HCT116 (cell line): ENCODE measurements around the gene B4GALNT4. TPM values are rescaled to one million over a fixed set of nuclear protein-coding genes. Genes with fewer than 3 reads are reported as not detected.

Source experiments
- ATAC-seq: fragments of 200-7000 bp; cut with Tn5 transposase; 2 replicates; pipeline ENCODE4 v1.9.1; 2020; ENCODE audit warnings: mild to moderate bottlenecking, moderate library complexity
- BruUV-seq: library from RNA; stranded (reverse); fragments of 400-500 nt; replicated peaks from 2 replicates; lab custom pipeline; 2021; lab: Mats Ljungman, UMichigan
- CTCF ChIA-PET: fragments of 300-600 bp; sonication (Branson Sonifier 250); formaldehyde crosslinking; loops from one replicate; lab custom pipeline; 2021; ENCODE audit warnings: antibody characterized with exemption; lab: Charles Lee
- POLR2A ChIA-PET: fragments of 300-600, 350-600 bp; sonication (Branson Sonifier 250); formaldehyde crosslinking; loops from one replicate; lab custom pipeline; 2021; ENCODE audit warnings: antibody characterized with exemption; lab: Charles Lee
- RAD21 ChIA-PET, 2 experiments: fragments of 300-600 bp; sonication (Branson Sonifier 250); formaldehyde crosslinking; loops; one replicate each; lab custom pipeline; 2023; ENCODE audit warnings: low total read pairs in 2 of 2; ENCODE audit not compliant: uncharacterized antibody in 2 of 2, unreplicated experiment in 2 of 2, low non-redundant PET in 1 of 2; lab: Charles Lee
- DNase-seq: peaks from one replicate; pipeline ENCODE4 v3.0.0-alpha.2; 2010; ENCODE audit warnings: low read depth, low spot score
- H2AFZ ChIP-seq: fragments of 200-600 bp; shearing (Covaris generic), sonication (generic); 2 replicates; pipeline ENCODE4 v1.6.1; 2017; ENCODE audit warnings: low read depth, mixed run types, mixed read lengths, antibody characterized with exemption, low read length; ENCODE audit not compliant: poor library complexity, severe bottlenecking
- H3K27ac ChIP-seq: 2 replicates; pipeline ENCODE4 v1.5.1; 2012; ENCODE audit warnings: low read depth, low read length
- H3K27me3 ChIP-seq: fragments of 200-600 bp; sonication (generic); 2 replicates; pipeline ENCODE4 v1.6.1; 2016; ENCODE audit warnings: mixed run types, low read length, mixed read lengths; ENCODE audit not compliant: insufficient read depth
- H3K36me3 ChIP-seq, 2 experiments: fragments of 200-500 bp in 1 of 2; fragments of 200-600 bp in 1 of 2; sonication (Bioruptor generic) in 1 of 2; sonication (generic) in 1 of 2; 2 replicates each; pipeline versions ENCODE4 v1.5.1 to v1.6.1; 2014 to 2016; ENCODE audit warnings: low read length in 2 of 2, inconsistent platforms in 1 of 2, mixed read lengths in 1 of 2, mixed run types in 1 of 2; ENCODE audit not compliant: insufficient read depth in 2 of 2, control insufficient read depth in 1 of 2
- H3K4me1 ChIP-seq, 2 experiments: fragments of 200-600 bp in 1 of 2; sonication (generic) in 1 of 2; 2 replicates each; pipeline versions ENCODE4 v1.5.1 to v1.6.1; 2012 to 2017; ENCODE audit warnings: low read length in 2 of 2, inconsistent platforms in 1 of 2, mild to moderate bottlenecking in 1 of 2, mixed read lengths in 1 of 2, mixed run types in 1 of 2, moderate library complexity in 1 of 2; ENCODE audit not compliant: insufficient read depth in 2 of 2, control insufficient read depth in 1 of 2
- H3K4me2 ChIP-seq: fragments of 200-600 bp; sonication (generic); 2 replicates; pipeline ENCODE4 v1.6.1; 2017; ENCODE audit warnings: mixed run types, low read length, mixed read lengths
- H3K4me3 ChIP-seq, 2 experiments: fragments of 200-600 bp in 1 of 2; sonication (generic) in 1 of 2; replicated peaks in 1 of 2; 2 replicates each; pipeline ENCODE4 v1.5.1; 2011 to 2016; ENCODE audit warnings: low read length in 2 of 2, control low read depth in 1 of 2, low read depth in 1 of 2, mild to moderate bottlenecking in 1 of 2, mixed read lengths in 1 of 2, mixed run types in 1 of 2
- H3K79me2 ChIP-seq: fragments of 200-600 bp; sonication (generic); 2 replicates; pipeline ENCODE4 v1.6.1; 2017; ENCODE audit warnings: mild to moderate bottlenecking, mixed run types, low read length, moderate library complexity, mixed read lengths; ENCODE audit not compliant: insufficient read depth
- H3K9ac ChIP-seq: fragments of 200-600 bp; sonication (generic); 2 replicates; pipeline ENCODE4 v1.6.1; 2016; ENCODE audit warnings: low read length, mixed read lengths
- H3K9me2 ChIP-seq: fragments of 200-600 bp; sonication (generic), shearing (Covaris generic); 2 replicates; pipeline ENCODE4 v1.6.1; 2017; ENCODE audit warnings: mixed run types, mild to moderate bottlenecking, moderate library complexity; ENCODE audit not compliant: insufficient read depth
- H3K9me3 ChIP-seq, 2 experiments: fragments of 200-500 bp in 1 of 2; fragments of 200-600 bp in 1 of 2; sonication (Bioruptor generic) in 1 of 2; sonication (generic) in 1 of 2; 2 replicates each; pipeline ENCODE4 v1.6.1; 2014 to 2017; ENCODE audit warnings: low read length in 2 of 2, mixed read lengths in 2 of 2, inconsistent platforms in 1 of 2, low read depth in 1 of 2, mild to moderate bottlenecking in 1 of 2, mixed run types in 1 of 2, moderate library complexity in 1 of 2; ENCODE audit not compliant: control insufficient read depth in 1 of 2, insufficient read depth in 1 of 2
- H4K20me1 ChIP-seq: fragments of 200-600 bp; sonication (generic), shearing (Covaris generic); 2 replicates; pipeline ENCODE4 v1.6.1; 2017; ENCODE audit warnings: mixed run types, mild to moderate bottlenecking, moderate library complexity; ENCODE audit not compliant: insufficient read depth
- EZH2phosphoT487 ChIP-seq: fragments of 200-600 bp; IDR thresholded peaks from 2 replicates; pipeline ENCODE4 v1.6.1; 2018; ENCODE audit warnings: antibody characterized with exemption, borderline replicate concordance
- JUND ChIP-seq: IDR thresholded peaks from 2 replicates; pipeline ENCODE4 v1.6.1; 2012
- POLR2AphosphoS5 ChIP-seq: IDR thresholded peaks from 2 replicates; pipeline ENCODE4 v1.6.1; 2011; ENCODE audit warnings: mild to moderate bottlenecking, low read depth, low read length, moderate library complexity
- RAD21 ChIP-seq: IDR thresholded peaks from 2 replicates; pipeline ENCODE4 v1.6.1; 2012; ENCODE audit warnings: low read depth, mild to moderate bottlenecking
- ZNF274 ChIP-seq: fragments of 200-500 bp; sonication (Bioruptor generic); IDR thresholded peaks from 2 replicates; pipeline ENCODE4 v1.6.1; 2014; ENCODE audit warnings: mild to moderate bottlenecking, low read depth, low read length, inconsistent platforms
- intact Hi-C: fragments of 100-400 bp; cut with micrococcal nuclease; formaldehyde crosslinking; loops from 2 replicates; pipeline ENCODE4 v1.10.0; 2022
- total RNA-seq: library from RNA; stranded (reverse); gene quantifications from one replicate; pipeline ENCODE4 v1.2.1, GENCODE V29; 2021; ENCODE audit not compliant: unreplicated experiment
- TF ChIP-seq, protein P1 (sequence below): IDR thresholded peaks from 2 replicates; pipeline ENCODE4 v1.6.1; 2012
- TF ChIP-seq, protein P2 (sequence below): IDR thresholded peaks from 2 replicates; pipeline ENCODE4 v1.6.1; 2011; ENCODE audit warnings: mild to moderate bottlenecking, low read length, moderate library complexity; ENCODE audit not compliant: insufficient replicate concordance; ENCODE audit errors: extremely low read depth
- TF ChIP-seq, protein P3 (sequence below): IDR thresholded peaks from 2 replicates; pipeline ENCODE4 v1.6.1; 2012; ENCODE audit warnings: low read depth

The B4GALNT4 gene
- total RNA-seq, 1 experiment from 2014 or later: 54.3 TPM

DNA sequence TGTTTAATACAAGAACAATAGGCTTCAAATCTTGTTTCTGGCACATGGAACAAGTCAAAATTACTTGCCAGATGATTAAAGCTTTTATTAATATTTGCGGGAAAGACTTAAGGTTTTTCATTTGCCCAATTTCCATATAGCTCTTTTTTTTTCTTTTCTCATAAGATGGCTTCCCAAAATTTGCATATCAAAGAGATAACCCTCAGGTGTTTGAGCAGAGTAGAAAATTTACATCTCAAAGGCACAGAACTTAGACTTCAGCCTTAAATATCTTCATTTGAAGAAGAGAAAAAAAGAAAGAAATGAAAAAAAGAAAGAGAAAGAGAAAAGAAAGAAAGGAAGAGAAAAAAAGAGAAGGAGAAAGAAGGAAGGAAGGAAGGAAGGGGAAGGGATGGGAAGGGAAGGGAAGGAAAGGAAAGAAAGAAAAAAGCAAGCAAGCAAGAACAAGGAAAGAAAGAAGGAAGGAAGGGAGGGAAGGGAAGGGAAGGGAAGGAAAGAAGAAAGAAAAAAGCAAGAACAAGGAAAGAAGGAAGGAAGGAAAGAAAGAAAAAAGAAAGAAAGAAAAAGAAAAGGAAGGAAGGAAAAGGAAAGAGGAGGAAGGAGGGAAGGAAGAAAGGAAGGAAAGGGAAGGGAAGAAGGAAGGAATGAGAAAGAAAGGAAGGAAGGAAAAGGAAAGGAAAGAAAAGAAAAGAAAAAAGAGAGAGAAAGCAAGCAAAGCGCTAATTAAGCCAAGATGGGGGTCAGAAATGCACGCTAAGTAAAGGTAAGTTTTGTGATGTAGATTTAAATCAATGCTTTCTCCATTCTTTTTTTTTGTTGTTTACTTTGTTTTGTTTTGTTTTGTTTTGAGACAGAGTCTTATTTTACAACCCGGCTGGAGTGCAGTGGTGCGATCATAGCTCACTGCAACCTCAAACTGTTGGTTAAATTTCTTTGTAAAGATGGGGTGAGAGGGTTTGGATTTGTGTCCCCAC, 28.5 kb upstream of the B4GALNT4 start:
- Histone ChIP-seq H3K79me2 (no peaks in the 10 kb centered on the region), H3K4me2 (no peak overlapping the region), H2AFZ (no peak overlapping the region), H3K4me3 (no peak overlapping the region), H3K9me3 (no peaks in the 10 kb centered on the region), H3K27me3 (no peaks in the 10 kb centered on the region), H3K36me3 (no peaks in the 10 kb centered on the region), H3K9me2 (no peaks in the 10 kb centered on the region), H3K9ac (no peak overlapping the region), H4K20me1 (no peaks in the 10 kb centered on the region), H3K27ac (no peak overlapping the region), H3K4me1 (no peaks in the 10 kb centered on the region)
- ATAC-seq: no peak
- DNase-seq: no peak
- ChIA-PET RAD21 (no interaction called here), POLR2A (interaction anchor here (1.4 kb wide), 1 partner anchor 15 kb away, joined by 4 read pairs; no protein-coding TSS in a partner anchor), CTCF (no interaction called here)
- BruUV-seq: no TSS peak
- intact Hi-C loops: no loop called here
- TF ChIP-seq JUND (no peak), ZNF274 (no peak), EZH2phosphoT487 (no peak), POLR2AphosphoS5 (no peak), RAD21 (no peak)
- TF ChIP-seq, protein P1, sequence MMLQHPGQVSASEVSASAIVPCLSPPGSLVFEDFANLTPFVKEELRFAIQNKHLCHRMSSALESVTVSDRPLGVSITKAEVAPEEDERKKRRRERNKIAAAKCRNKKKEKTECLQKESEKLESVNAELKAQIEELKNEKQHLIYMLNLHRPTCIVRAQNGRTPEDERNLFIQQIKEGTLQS: no peak
- TF ChIP-seq, protein P2, sequence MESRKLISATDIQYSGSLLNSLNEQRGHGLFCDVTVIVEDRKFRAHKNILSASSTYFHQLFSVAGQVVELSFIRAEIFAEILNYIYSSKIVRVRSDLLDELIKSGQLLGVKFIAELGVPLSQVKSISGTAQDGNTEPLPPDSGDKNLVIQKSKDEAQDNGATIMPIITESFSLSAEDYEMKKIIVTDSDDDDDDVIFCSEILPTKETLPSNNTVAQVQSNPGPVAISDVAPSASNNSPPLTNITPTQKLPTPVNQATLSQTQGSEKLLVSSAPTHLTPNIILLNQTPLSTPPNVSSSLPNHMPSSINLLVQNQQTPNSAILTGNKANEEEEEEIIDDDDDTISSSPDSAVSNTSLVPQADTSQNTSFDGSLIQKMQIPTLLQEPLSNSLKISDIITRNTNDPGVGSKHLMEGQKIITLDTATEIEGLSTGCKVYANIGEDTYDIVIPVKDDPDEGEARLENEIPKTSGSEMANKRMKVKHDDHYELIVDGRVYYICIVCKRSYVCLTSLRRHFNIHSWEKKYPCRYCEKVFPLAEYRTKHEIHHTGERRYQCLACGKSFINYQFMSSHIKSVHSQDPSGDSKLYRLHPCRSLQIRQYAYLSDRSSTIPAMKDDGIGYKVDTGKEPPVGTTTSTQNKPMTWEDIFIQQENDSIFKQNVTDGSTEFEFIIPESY: no peak
- TF ChIP-seq, protein P3, sequence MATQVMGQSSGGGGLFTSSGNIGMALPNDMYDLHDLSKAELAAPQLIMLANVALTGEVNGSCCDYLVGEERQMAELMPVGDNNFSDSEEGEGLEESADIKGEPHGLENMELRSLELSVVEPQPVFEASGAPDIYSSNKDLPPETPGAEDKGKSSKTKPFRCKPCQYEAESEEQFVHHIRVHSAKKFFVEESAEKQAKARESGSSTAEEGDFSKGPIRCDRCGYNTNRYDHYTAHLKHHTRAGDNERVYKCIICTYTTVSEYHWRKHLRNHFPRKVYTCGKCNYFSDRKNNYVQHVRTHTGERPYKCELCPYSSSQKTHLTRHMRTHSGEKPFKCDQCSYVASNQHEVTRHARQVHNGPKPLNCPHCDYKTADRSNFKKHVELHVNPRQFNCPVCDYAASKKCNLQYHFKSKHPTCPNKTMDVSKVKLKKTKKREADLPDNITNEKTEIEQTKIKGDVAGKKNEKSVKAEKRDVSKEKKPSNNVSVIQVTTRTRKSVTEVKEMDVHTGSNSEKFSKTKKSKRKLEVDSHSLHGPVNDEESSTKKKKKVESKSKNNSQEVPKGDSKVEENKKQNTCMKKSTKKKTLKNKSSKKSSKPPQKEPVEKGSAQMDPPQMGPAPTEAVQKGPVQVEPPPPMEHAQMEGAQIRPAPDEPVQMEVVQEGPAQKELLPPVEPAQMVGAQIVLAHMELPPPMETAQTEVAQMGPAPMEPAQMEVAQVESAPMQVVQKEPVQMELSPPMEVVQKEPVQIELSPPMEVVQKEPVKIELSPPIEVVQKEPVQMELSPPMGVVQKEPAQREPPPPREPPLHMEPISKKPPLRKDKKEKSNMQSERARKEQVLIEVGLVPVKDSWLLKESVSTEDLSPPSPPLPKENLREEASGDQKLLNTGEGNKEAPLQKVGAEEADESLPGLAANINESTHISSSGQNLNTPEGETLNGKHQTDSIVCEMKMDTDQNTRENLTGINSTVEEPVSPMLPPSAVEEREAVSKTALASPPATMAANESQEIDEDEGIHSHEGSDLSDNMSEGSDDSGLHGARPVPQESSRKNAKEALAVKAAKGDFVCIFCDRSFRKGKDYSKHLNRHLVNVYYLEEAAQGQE: no peak
